ENCODE results near the gene PBOV1.

DNA sequence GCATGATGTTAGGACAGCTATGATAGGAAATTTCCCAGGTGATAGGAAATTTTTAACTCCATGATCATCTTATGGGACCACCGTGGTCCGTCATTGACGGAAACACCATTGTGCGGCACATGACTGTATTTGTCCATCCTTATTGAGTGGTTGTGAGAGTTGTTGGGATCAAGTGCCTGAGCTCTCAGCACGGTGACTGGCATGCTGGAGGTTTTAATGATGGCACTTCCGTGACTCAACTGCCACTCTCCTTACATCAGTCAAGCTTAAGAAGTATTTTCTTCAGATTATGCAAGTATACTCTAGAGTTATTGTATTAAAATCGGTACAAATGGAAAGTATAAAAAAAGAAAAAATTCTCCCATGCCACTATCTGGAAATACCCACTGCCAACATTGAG lies 20.7 kb downstream of the PBOV1 start:
- TF ChIP-seq POLR2A (IDR thresholded peaks at IDR 0.05) (no peak), CTCF (IDR thresholded peaks at IDR 0.05) (no peak)

Data from thyroid gland (tissue), 4 donors.